Left renal pelvis (tissue), 4 donors: ENCODE results near the gene GPRASP3. TPM values are rescaled to one million over a fixed set of nuclear protein-coding genes. Genes with fewer than 3 reads are reported as not detected.
"Not testable (repeated sequence)": the region's sequence is repeated elsewhere in the genome, so short reads cannot be mapped to it uniquely, and the experiment has no call there.

Source experiments
- DNase-seq, 4 donors: peaks; one replicate each; pipeline ENCODE4 v3.0.0-alpha.2; 2013; ENCODE audit warnings: low read depth in 4 of 4, low spot score in 3 of 4
- polyA plus RNA-seq, 4 donors: library from polyadenylated mRNA; unstranded; fragments of 120-200 nt; gene quantifications; one replicate each; pipeline ENCODE4 v1.2.1, GENCODE V29; 2013; ENCODE audit not compliant: insufficient read length in 4 of 4

Gene GPRASP3, protein sequence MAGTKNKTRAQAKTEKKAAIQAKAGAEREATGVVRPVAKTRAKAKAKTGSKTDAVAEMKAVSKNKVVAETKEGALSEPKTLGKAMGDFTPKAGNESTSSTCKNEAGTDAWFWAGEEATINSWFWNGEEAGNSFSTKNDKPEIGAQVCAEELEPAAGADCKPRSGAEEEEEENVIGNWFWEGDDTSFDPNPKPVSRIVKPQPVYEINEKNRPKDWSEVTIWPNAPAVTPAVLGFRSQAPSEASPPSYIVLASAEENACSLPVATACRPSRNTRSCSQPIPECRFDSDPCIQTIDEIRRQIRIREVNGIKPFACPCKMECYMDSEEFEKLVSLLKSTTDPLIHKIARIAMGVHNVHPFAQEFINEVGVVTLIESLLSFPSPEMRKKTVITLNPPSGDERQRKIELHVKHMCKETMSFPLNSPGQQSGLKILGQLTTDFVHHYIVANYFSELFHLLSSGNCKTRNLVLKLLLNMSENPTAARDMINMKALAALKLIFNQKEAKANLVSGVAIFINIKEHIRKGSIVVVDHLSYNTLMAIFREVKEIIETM
- 10 to 100 TPM; 18.1 to 21.2 (median 19.8) TPM for polyA plus RNA-seq

DNA sequence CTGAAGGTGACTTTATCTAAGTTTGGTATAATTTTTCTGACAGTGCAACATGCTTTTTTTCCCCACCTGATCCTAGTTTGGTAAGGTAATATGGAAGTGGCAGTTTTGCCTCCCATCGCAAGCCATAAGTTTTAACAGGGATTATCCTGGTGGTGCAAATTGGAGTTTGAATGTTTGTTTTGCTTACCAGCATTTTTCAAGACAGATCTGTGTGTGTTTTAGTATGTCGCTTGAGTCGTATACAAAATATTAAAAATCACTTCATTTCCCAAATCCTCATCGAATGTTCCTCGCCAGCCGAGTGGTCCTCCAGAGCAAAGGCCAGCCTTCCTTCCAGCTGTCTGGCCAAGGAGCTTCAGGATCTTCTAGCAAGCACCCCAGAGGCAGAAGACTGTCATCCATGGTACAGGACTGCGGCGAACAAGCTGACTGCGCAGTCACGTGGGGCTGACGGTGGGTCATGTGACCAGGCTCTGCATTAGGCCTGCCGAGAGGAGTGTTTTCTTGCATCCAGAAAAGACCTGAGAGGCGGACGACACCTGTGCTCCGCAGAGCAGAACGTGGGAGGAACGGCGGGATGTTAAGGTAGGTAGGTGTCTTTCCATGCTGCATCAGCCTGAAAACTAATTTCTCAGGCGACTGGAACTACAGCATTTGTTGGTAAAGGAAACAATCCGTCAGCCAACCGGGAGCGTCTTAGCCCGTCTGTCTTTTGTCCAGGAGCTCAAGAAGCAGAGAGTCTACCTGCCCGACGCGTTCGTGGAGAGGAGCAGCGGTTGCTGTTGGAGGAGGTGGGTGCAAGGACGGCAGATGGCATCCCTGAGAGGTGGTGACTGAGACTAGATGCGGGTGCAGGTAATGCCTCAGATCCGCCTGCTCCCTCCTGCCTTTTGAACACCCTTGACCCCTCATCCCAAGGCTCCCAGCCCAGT lies at the start of gene GPRASP3:
TSS of gene GPRASP3 (plus strand) at position 507 of the 932 bp plus-strand sequence. CDS start 28,253 bp downstream, outside the sequence.
- peak in 1 of 4 donors; percentile 55 for DNase-seq

DNA sequence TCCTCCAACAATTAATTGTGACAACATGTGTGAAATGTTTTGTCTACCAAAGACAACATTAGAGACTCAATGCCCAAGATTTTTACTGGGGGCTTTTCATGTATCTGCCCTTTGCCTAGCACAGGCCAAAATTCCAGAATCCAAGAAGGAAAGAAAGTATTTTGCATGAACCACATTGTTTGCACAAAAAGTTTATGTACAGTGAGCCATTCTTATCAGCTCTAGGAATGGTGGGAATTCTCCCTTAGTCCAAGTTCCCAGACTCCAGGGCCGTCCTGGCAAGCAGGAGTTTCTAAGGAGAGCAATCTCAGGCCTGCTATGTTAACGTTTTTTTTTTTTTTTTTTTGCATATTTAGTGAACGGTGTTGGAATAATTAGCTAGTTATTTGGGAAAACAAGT lies 47.7 kb upstream of the GPRASP3 start:
- DNase-seq: no peak

DNA sequence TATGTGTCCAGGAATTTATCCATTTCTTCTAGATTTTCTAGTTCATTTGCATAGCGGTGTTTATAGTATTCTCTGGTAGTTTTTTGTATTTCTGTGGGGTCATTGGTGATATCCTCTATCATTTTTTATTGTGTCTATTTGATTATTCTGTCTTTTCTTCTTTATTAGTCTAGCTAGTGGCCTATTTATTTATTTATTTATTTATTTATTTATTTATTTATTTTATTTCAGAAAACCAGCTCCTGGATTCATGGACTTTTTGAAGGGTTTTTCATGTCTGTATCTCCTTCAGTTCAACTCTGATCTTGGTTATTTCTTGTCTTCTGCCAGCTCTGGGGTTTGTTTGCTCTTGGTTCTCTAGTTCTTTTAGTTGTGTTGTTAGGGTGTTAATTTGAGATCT lies 43.1 kb upstream of the GPRASP3 start:
- DNase-seq: not testable (repeated sequence)

DNA sequence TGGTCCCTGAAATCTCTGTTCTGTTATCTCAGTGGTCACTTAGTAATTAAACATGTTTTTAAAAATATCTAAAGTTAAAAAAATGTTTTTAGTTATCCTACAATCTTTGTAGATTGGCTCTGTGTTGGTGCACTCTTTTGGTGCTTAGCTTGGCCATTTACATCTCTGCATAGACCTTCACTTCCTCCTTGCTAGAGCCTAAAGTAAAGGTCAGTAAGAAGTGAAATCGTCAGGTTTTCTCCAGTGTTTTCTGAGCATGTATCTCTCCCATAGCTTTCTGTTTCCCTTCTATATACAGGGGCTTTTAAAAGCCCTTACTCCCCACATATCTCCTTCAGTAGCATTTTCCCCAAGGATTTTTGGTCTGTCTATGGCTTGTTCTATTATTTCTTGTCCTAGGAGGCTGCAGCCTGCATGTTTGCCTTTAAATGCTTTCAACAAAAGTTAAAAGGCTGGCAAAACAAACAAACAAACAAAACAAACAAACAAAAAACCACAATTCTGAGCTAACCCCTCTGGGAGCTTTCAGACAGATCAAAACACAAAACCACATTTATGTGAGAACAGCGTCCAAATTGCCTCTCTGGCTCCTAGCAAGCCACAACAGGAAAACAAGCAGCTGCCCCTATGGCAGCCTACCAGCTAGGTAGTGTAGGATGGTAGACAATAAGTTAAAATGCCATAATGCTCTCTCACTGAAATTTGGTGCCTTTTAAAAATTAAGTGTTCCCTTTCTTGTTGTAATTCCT lies 35.6 kb upstream of the GPRASP3 start:
- DNase-seq: no peak

DNA sequence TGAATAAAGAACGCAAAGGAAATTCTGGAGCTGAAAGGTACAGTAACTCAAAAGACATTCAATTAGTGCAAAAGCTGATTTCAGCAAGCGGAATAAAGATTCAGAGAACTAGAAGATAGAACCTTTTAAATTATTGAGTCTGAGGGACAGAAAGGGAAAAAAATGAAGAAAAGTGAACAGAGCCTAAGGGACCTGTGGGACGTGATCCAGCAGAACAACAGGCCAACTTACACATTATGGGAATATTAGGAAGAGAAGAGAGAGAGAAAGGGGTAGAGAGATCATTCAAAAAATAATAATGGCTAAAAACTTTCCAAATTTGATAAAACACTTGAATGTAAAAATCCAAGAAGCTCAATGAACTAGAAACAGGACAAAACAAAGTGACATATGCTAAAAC lies 25.8 kb upstream of the GPRASP3 start:
- no peak for DNase-seq

DNA sequence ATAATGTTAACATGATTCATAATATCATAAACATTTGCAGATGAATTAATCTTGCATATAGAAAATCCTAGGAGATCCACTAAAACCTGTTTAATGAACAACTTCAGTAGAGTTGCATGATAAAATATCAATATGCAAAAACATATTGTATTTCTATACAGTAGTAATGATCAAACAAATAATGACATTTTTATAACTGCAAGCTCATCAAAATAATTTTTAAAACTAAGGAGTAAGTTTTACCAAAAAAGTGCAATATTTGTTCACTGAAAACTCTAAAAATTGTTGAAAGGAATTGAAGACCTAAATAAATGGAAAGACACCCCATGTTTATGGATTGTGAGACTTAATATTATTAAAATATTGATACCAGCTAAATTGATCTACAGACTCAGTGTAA lies 24.2 kb upstream of the GPRASP3 start:
- DNase-seq: no peak

DNA sequence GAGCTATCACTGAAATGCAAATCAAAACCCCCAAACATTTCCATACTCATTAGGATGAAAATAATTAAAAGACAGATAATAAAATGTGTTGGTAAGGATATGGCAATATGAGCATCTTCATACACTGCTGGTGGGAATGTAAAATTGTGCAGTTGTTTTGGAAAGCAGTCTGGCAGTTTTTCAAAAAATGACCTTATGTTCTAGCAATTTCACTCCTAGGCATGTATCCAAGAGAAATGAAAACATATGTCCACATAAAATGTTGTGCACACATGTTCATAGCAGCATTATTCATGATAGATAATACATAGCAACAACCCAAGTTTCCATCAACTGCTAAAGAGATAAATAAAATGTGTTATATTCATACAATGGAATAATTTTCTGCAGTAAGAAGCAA lies 23.0 kb upstream of the GPRASP3 start:
- peak in 1 of 4 donors; percentile 7 for DNase-seq

DNA sequence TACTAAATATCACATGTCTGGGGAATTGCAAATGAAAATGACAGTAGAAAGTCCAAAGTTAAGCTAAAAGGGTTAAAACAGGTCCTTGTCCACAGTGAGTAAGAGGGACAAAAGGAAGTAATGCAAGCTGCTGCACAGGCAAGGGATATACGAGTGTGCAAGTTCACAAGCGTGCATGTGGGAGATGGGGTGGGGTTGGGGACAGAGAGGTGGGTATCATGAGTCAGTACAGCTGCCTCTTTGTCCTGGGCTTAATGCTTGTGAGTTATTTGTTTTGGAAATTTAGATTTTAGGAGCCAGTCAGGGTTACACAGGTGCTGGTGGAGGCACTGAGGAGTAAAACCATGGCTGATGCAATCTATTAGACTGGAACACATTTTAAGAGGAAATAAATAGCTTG lies 11.6 kb upstream of the GPRASP3 start:
- no peak for DNase-seq

DNA sequence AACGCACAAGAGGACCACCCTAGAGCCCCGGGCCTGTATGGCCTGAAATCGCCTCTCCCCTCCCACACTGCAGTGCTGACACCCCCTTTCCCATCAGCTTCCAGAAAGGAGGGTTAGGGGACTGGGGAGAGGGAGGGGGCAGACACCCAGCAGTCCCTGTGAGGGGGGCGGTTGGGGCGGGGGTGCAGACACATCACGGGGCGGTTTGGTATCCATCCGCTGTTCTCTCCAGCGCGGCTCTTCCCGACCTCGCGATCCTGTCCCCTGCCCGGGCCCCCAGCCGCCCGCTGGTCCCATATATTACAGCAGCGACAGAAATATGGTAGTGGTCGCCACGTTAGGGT lies 8.7 kb upstream of the GPRASP3 start:
- DNase-seq: peak in 2 of 4 donors; percentile 2 to 3

DNA sequence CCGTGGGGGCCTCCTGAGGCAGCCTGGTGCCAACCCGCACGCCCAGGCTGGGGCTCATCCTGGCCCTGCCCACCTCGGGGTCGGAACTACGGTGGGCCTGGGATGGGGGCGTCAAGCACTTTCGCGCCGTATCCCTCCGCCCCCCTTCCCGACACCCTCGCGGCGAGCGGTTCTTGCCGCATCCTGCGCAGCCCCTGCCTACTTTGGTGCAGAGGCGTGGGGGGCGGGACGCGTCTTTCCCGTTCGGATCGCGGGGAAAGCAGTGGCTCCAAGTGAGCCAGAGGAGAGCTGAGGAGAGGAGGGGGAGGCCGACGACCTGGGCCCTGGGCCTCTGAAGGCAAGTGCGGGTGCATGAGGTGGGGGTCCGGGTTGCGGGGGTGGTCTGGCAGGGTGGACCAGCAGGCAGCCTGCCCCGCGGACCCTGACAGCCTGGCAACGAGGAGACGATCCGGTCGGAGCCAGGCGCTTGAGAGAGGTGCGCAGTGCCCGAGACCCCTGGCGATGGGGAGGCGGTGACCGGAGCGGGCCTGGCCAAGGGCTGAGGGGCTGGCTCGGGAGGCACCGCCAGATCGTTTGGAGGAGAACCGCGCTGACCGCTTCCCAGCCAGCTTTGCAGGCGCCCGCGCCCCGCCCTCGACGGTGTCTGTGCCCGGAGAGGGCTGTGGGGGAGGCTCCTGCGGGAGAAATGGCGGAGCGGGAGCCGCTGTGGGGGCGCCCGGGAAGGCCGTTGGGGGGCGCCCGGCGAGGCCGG lies 8.2 kb upstream of the GPRASP3 start, which contains the start of gene GPRASP2:
TSS of gene GPRASP2 (plus strand) at position 233 of the 751 bp plus-strand sequence. CDS start 2,422 bp downstream, outside the sequence.
- peak in 3 of 4 donors; percentile 25 to 33 (median 32) for DNase-seq

DNA sequence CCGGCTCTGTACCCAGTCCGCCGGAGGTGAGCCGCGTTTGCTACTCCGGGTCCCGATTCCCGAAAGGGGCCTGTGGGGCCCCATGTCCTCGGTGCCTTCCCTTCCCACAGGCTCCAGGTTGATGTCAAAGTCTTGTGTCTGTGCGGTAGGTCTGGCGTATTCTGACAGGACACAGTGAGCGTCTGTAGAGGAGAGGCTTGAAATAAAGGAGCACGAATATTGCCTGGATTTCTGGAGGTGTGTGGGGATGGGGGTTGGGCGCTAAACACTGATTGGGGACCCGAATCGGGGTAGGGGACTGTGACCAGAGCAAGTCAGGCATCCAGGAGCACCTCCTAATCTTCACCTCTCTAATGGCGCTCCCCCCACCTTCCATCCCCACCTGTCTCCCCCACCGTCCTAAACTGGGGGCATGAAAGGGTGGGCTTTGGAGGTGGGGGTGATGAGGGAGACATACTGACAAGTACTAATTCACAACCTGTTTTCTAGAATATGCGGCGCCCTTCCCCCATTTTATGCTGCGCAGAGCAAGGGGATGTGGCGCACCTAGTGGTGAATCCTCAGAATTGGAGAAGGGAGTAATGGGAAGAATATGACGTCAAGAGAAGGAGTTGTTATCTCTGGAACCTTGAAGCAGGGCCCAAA lies 7.4 kb upstream of the GPRASP3 start:
- peak in 3 of 4 donors; percentile 27 to 42 (median 39) for DNase-seq

DNA sequence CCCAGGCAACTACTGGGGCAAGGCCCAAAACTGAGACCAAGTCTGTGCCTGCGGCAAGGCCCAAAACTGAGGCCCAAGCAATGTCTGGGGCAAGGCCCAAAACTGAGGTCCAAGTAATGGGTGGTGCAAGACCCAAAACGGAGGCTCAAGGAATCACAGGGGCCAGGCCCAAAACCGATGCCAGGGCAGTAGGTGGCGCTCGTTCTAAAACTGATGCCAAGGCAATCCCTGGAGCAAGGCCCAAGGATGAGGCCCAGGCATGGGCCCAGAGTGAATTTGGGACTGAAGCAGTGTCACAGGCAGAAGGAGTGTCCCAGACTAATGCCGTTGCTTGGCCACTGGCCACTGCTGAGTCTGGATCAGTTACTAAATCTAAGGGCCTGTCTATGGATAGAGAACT lies 5.5 kb upstream of the GPRASP3 start:
- no peak for DNase-seq

DNA sequence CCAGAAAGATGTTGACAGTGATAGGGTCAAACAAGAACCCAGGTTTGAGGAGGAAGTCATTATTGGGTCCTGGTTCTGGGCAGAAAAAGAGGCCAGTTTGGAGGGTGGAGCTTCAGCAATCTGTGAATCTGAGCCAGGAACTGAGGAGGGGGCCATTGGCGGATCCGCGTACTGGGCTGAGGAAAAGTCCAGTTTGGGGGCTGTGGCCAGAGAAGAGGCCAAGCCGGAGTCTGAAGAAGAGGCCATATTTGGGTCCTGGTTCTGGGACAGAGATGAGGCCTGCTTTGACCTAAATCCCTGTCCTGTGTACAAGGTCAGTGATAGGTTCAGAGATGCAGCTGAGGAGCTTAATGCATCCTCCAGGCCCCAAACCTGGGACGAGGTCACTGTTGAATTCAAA lies 4.6 kb upstream of the GPRASP3 start:
- DNase-seq: no peak

DNA sequence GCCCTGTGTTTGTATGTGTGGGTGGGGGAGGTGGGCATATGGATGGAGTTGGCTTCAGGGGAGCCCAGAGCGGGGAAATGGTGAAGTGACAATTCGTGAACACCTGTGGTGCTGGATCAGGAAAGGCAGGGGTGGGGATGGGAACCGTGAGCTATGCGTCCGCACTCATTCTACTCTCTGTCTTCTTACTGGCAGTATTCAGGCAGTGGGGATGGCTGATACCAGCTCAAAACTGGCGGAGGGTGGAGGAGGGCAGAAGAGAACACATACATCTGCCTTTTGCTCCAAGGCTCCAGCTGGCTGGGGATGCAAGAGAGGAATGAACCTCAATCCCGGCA lies 595 bp downstream of the GPRASP3 start:
- DNase-seq: not testable (repeated sequence)

DNA sequence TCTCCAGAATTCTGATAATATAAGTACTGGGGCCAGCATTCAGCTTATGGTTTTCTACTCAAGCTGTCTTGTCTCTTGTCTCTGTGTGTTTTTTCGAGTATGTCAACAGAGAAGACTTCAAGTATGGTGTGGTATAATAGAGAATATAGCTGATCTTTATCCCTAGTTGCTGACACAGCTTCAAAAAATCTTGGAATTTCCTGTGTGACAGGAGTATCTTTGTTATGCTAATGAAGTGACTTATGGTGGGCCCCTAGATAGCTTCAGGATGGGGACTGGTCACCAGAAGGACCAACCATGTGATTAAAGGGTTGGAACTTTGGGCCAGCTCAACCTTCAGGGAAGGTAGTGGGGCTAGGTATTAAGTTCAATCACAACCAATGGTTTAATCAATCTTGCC lies 2.9 kb downstream of the GPRASP3 start:
- DNase-seq: no peak

DNA sequence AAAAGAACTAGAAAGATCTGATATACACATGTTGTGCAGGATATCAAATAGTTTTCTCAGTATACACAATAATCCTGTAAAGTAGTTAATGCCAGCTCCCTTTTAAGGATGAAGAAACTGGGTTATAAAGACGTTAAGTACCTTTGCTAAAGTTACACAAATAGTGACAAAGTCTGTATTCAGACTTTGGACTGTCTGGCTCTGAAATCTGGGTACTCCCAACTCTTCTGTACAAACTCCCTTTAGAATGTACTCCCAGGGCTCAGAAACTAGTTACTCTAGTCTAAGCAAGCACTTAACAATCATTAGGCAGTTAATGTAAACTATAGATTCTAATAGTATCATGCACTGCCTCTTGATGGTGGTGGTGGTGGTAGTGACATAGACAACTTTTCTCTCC lies 7.2 kb downstream of the GPRASP3 start:
- DNase-seq: no peak

DNA sequence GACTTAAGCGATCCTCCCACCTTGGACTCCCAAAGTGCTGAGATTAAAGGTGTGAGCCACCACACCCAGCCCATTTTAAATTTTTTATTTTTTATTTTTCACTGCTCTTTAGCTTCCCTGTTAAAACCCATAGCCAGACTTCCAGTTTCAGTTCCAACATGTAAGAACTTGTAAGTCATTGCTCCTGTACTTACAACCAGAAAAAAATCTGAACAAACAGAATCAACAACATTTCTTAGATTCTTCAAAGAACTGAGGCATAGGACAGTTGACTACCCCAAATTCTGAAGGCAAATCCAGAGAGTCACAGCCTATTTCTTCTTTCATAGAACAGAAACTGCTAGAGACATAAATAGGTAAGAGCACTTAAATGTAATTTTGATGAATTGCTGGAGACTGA lies 8.1 kb downstream of the GPRASP3 start:
- no peak for DNase-seq

DNA sequence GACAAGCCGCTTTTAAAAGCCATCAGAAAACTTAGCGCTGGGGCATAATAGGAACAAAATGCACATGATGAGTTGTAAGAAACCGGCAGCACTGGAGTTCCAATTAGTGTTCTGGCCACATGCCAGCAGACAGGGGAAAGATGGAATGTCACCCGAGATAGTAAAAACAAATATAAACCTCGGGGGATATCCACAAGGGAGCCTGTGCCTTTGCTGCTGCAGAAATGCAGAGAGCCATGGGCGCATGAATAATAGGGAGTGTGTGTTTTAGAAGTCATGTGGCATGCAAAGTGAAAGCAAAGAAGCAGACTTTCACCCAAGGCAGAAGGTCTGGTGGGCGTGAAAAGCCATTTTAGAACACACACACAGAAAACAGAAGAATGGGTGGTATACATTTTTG lies 19.1 kb downstream of the GPRASP3 start:
- no peak for DNase-seq

DNA sequence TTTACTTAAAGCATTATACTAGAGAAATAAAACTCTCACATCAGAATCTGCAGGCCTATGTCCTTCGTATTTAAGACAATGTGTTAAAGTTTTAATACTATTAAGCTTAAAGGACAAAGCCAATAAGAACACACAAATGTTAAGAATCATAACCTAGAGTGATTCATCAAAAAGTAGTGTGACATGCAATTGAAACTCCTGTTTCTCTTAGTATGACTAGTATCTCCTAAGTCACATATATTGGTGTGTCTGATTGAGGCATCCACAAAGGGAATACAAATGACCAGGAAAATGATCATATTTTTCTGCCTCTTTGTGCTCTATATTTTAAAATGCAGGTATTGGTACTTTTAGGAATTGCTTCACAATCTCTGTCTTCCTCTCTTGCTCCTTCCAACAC lies 23.8 kb downstream of the GPRASP3 start:
- no peak for DNase-seq
